ENCODE data around the gene CENPB.

DNA sequence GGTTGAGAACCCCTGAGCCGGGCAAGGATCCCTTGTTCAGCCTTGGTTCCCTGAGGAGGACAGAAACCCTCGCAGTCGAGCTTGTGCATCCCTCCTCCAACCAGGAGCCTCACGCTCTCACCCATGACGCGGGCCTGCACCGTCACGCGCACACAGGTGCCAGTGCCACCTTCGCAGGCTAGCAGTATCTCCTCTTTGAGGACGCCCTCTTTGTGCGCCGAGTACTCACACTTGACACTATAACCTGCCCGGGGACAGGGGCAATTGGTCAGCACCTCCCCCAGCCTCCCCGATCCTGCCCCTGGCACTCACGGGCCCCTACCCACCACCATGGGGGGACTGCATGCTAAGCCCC, 32.3 kb downstream of the CENPB start:
- TF ChIP-seq POLR2A (IDR thresholded peaks at IDR 0.05), result no peak
- no peak for TF ChIP-seq EP300 (IDR thresholded peaks at IDR 0.05)
